ENCODE results near the gene ATP6V0D1.

GRCh38 chr16:67481561-67482232 is 740 bp upstream of the ATP6V0D1 start:
- no peak for TF ChIP-seq CTCF (IDR thresholded peaks at IDR 0.05; ENCODE audit: low read depth, low read length)
- TF ChIP-seq EZH2phosphoT487 (IDR thresholded peaks at IDR 0.05; ENCODE audit: low read depth), result no peak

Measured in OCI-LY3 (cell line).